Omental fat pad (tissue), 4 donors: Measurements from ENCODE around the gene MAP1LC3A. TPM values are rescaled to one million over a fixed set of nuclear protein-coding genes. Genes with fewer than 3 reads are reported as not detected.

Experiments
- ATAC-seq: fragments of 150-250 bp; one replicate; pipeline ENCODE4 v1.9.1; 2016; ENCODE audit warnings: mild to moderate bottlenecking, moderate library complexity; ENCODE audit not compliant: low FRiP score
- DNase-seq: peaks from one replicate; pipeline ENCODE4 v3.0.0-alpha.2; 2019; ENCODE audit warnings: low spot score
- small RNA-seq: library from RNA; depleted of rRNA; stranded (forward); fragments of <200 nt; gene quantifications from one replicate; pipeline ENCODE3, GENCODE V24; 2016
- total RNA-seq, 4 donors: library from RNA; depleted of rRNA; stranded (reverse); fragments of >200 nt; gene quantifications; one replicate each; pipeline ENCODE4 v1.1.0, GENCODE V29; 2016
- TF ChIP-seq, protein P1 (sequence below), 3 donors: fragments of 450-650 bp; IDR thresholded peaks; one replicate each; pipeline ENCODE4 v1.5.1; 2016 to 2017; ENCODE audit warnings: antibody characterized with exemption in 3 of 3, mild to moderate bottlenecking in 3 of 3, moderate library complexity in 2 of 3

The MAP1LC3A gene
- total RNA-seq, 4 donors from 2014 or later, result 50.1 to 76.1 (median 55.9) TPM

DNA sequence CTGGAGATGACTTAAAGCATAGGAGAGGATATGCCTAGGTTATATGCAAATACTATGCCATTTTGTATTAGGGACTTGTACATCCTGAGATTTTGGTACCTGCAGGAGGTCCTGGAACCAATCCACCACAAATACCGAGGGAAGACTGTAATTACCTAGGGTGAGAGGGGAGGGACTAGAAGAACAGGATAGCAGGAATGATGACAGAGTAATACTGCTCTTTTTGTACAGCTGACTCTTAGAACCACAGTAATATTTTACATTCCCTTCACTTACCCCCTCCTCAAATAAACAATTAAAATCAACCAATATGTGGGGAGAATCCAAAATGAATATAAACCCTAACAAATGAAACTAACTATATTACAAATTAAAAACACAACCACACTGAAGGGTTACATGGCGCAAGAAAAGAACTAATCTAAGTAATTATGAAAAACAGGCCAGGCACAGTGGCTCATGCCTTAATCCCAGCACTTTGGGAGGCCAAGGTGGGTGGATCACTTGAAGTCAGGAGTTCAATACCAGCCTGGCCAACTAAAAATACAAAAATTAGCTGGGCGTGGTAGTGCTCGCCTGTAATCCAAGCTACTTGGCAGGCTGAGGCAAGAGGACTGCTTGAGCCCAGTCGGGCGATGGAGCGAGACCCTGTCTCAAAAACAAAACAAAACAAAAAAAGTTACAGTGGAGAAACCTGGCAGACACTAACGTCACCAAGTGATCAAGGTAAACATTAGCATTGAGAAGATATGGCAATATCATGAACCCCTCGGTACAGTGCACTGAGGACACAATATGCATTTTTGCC, 37.1 kb downstream of the MAP1LC3A start:
- DNase-seq (no peak), ATAC-seq (no peak)
- TF ChIP-seq, protein P1, sequence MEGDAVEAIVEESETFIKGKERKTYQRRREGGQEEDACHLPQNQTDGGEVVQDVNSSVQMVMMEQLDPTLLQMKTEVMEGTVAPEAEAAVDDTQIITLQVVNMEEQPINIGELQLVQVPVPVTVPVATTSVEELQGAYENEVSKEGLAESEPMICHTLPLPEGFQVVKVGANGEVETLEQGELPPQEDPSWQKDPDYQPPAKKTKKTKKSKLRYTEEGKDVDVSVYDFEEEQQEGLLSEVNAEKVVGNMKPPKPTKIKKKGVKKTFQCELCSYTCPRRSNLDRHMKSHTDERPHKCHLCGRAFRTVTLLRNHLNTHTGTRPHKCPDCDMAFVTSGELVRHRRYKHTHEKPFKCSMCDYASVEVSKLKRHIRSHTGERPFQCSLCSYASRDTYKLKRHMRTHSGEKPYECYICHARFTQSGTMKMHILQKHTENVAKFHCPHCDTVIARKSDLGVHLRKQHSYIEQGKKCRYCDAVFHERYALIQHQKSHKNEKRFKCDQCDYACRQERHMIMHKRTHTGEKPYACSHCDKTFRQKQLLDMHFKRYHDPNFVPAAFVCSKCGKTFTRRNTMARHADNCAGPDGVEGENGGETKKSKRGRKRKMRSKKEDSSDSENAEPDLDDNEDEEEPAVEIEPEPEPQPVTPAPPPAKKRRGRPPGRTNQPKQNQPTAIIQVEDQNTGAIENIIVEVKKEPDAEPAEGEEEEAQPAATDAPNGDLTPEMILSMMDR (IDR thresholded peaks at IDR 0.05), result no peak

DNA sequence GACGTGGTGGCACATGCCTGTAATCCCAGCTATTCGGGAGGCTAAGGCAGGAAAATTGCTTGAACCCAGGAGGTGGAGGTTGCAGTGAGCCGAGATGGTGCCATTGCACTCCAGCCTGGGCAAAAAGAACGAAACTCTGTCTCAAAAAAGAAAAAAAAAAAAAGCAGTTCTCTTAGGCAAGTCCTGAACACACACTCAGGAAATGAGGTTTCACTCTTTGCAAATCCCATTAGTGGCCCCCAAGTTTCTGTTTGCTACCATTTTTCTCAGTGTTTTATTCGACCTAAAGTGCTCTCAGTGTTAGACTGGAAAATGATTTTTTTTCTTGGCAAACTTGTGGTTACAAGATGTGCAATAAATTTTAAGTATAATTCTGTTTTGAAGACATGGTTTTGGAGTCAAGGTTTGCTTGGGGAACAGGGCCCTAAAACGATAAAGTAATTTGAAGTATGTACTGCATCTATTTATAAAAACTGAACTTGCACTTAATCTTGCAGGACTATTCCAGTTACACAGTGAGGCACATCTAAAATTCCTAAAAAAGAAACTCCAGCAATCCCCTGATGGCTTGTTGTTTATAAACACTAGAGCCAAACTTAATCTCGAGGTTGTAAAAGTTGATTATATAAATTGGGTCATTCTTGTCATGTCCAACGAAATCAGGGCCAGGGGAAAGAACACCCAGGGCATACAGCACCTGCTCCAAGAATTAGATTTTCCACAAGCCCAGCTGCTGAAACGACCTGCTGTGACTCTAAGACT, 42.6 kb downstream of the MAP1LC3A start:
- TF ChIP-seq, protein P1 (IDR thresholded peaks at IDR 0.05), result no peak
- DNase-seq (no peak), ATAC-seq (no peak)

DNA sequence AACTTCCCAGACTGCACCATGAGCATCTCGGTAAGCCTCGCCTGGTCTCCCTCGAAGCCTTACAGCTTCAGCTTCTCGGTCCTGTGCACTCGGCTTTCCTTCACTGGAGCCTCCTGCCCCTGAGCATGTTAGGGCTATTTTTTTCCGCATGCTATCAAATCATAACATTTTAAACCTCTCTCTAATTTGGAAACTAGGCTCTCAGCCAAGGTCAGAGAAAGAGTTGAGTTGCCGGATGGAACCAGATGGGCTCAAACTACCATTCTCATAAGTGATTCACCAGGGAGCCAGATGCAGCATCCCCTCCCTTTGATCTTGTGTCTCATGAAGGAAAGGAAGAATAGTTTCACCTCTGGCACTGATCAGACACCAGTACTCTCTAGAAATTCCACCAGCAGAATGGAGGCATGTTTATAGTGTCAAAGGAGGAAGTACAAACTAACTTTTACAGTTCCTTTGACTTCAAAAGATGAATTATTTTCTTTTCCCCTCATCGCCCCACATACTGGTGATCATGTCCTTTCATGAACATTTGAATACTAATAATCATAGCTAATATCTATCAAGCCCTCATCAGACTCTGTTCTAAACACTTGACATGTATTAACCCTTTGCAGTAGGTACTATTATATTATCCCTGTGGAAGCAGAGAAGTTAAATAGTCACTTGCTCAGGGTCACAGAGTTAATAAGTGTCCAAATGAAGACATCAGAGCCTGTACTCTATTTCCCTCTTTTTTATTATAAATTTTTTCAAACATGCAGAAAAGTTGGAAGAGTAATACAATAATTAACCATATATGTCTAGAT, 46.7 kb downstream of the MAP1LC3A start:
- ATAC-seq (no peak), DNase-seq (no peak)
- TF ChIP-seq, protein P1 (IDR thresholded peaks at IDR 0.05), result no peak

DNA sequence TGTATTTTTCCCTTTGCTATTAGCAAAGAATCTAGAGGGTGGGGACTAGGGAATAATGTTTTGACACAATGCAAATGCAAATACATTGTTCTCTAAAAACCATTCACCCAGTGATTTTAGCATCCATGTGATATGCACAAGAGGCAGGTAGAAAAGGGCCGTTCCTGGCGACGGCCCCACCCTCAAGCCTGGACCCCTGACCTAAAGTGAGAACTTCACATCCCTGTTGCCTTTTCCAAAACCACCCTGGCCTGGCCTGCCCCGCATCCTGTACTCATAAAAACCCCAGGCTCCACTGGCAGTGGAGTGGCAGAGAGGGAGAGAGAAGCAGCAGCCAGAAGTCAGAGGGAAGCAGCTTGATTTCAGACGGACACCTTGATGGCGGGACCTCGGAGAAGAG, 48.5 kb downstream of the MAP1LC3A start:
- TF ChIP-seq, protein P1 (IDR thresholded peaks at IDR 0.05), result no peak
- ATAC-seq, result no peak

More for the DNA sequence above, 48.5 kb downstream of the MAP1LC3A start:
- no peak for DNase-seq

Small RNA genes within 50 kb of the gene (small RNA-seq; reads per million reads assigned to genes)
- gene RF00019, result not detected

Other genes starting within 250 kb of the MAP1LC3A start
- 10 to 100 TPM; 50.3 to 67.6 (median 55.2) TPM for gene ITCH, start 195.4 kb upstream of the MAP1LC3A start, total RNA-seq
- gene DYNLRB1, start 42.3 kb upstream of the MAP1LC3A start, total RNA-seq, result 100 to 1,000 TPM in 2 of 4 donors, 10 to 100 TPM in 2; 83.0 to 121 (median 108) TPM
- gene PIGU, start 118.4 kb downstream of the MAP1LC3A start, total RNA-seq, result 10 to 100 TPM; 10.2 to 16.8 (median 14.2) TPM
- 10 to 100 TPM in 3 of 4 donors, 1 to 10 TPM in 1; 8.6 to 19.7 (median 15.1) TPM for gene TP53INP2, start 145.6 kb downstream of the MAP1LC3A start, total RNA-seq